HCT116 (cell line): Measurements from ENCODE around the gene FAM72C. TPM values are rescaled to one million over a fixed set of nuclear protein-coding genes. Genes with fewer than 3 reads are reported as not detected.
"Not testable (repeated sequence)": the region's sequence is repeated elsewhere in the genome, so short reads cannot be mapped to it uniquely, and the experiment has no call there.

Experiments used
- ATAC-seq: fragments of 200-7000 bp; cut with Tn5 transposase; 2 replicates; pipeline ENCODE4 v1.9.1; 2020; ENCODE audit warnings: mild to moderate bottlenecking, moderate library complexity
- Bru-seq: library from RNA; stranded (reverse); fragments of 400-500 nt; gene quantifications from one replicate; lab custom pipeline; 2021; lab: Mats Ljungman, UMichigan
- BruChase-seq, 2 experiments: library from RNA; stranded (reverse); fragments of 400-500 nt; gene quantifications; one replicate each; lab custom pipeline; 2021; lab: Mats Ljungman, UMichigan
- BruUV-seq: library from RNA; stranded (reverse); fragments of 400-500 nt; replicated peaks from 2 replicates; lab custom pipeline; 2021; lab: Mats Ljungman, UMichigan
- CTCF ChIA-PET: fragments of 300-600 bp; sonication (Branson Sonifier 250); formaldehyde crosslinking; loops from one replicate; lab custom pipeline; 2021; ENCODE audit warnings: antibody characterized with exemption; lab: Charles Lee
- POLR2A ChIA-PET: fragments of 300-600, 350-600 bp; sonication (Branson Sonifier 250); formaldehyde crosslinking; loops from one replicate; lab custom pipeline; 2021; ENCODE audit warnings: antibody characterized with exemption; lab: Charles Lee
- RAD21 ChIA-PET, 2 experiments: fragments of 300-600 bp; sonication (Branson Sonifier 250); formaldehyde crosslinking; loops; one replicate each; lab custom pipeline; 2023; ENCODE audit warnings: low total read pairs in 2 of 2; ENCODE audit not compliant: uncharacterized antibody in 2 of 2, unreplicated experiment in 2 of 2, low non-redundant PET in 1 of 2; lab: Charles Lee
- DNase-seq: peaks from one replicate; pipeline ENCODE4 v3.0.0-alpha.2; 2010; ENCODE audit warnings: low read depth, low spot score
- H2AFZ ChIP-seq: fragments of 200-600 bp; shearing (Covaris generic), sonication (generic); 2 replicates; pipeline ENCODE4 v1.6.1; 2017; ENCODE audit warnings: low read depth, mixed run types, mixed read lengths, antibody characterized with exemption, low read length; ENCODE audit not compliant: poor library complexity, severe bottlenecking
- H3K27ac ChIP-seq: 2 replicates; pipeline ENCODE4 v1.5.1; 2012; ENCODE audit warnings: low read depth, low read length
- H3K27me3 ChIP-seq: fragments of 200-600 bp; sonication (generic); 2 replicates; pipeline ENCODE4 v1.6.1; 2016; ENCODE audit warnings: mixed run types, low read length, mixed read lengths; ENCODE audit not compliant: insufficient read depth
- H3K36me3 ChIP-seq, 2 experiments: fragments of 200-500 bp in 1 of 2; fragments of 200-600 bp in 1 of 2; sonication (Bioruptor generic) in 1 of 2; sonication (generic) in 1 of 2; 2 replicates each; pipeline versions ENCODE4 v1.5.1 to v1.6.1; 2014 to 2016; ENCODE audit warnings: low read length in 2 of 2, inconsistent platforms in 1 of 2, mixed read lengths in 1 of 2, mixed run types in 1 of 2; ENCODE audit not compliant: insufficient read depth in 2 of 2, control insufficient read depth in 1 of 2
- H3K4me1 ChIP-seq, 2 experiments: fragments of 200-600 bp in 1 of 2; sonication (generic) in 1 of 2; 2 replicates each; pipeline versions ENCODE4 v1.5.1 to v1.6.1; 2012 to 2017; ENCODE audit warnings: low read length in 2 of 2, inconsistent platforms in 1 of 2, mild to moderate bottlenecking in 1 of 2, mixed read lengths in 1 of 2, mixed run types in 1 of 2, moderate library complexity in 1 of 2; ENCODE audit not compliant: insufficient read depth in 2 of 2, control insufficient read depth in 1 of 2
- H3K4me2 ChIP-seq: fragments of 200-600 bp; sonication (generic); 2 replicates; pipeline ENCODE4 v1.6.1; 2017; ENCODE audit warnings: mixed run types, low read length, mixed read lengths
- H3K4me3 ChIP-seq, 2 experiments: fragments of 200-600 bp in 1 of 2; sonication (generic) in 1 of 2; replicated peaks in 1 of 2; 2 replicates each; pipeline ENCODE4 v1.5.1; 2011 to 2016; ENCODE audit warnings: low read length in 2 of 2, control low read depth in 1 of 2, low read depth in 1 of 2, mild to moderate bottlenecking in 1 of 2, mixed read lengths in 1 of 2, mixed run types in 1 of 2
- H3K79me2 ChIP-seq: fragments of 200-600 bp; sonication (generic); 2 replicates; pipeline ENCODE4 v1.6.1; 2017; ENCODE audit warnings: mild to moderate bottlenecking, mixed run types, low read length, moderate library complexity, mixed read lengths; ENCODE audit not compliant: insufficient read depth
- H3K9ac ChIP-seq: fragments of 200-600 bp; sonication (generic); 2 replicates; pipeline ENCODE4 v1.6.1; 2016; ENCODE audit warnings: low read length, mixed read lengths
- H3K9me2 ChIP-seq: fragments of 200-600 bp; sonication (generic), shearing (Covaris generic); 2 replicates; pipeline ENCODE4 v1.6.1; 2017; ENCODE audit warnings: mixed run types, mild to moderate bottlenecking, moderate library complexity; ENCODE audit not compliant: insufficient read depth
- H3K9me3 ChIP-seq, 2 experiments: fragments of 200-500 bp in 1 of 2; fragments of 200-600 bp in 1 of 2; sonication (Bioruptor generic) in 1 of 2; sonication (generic) in 1 of 2; 2 replicates each; pipeline ENCODE4 v1.6.1; 2014 to 2017; ENCODE audit warnings: low read length in 2 of 2, mixed read lengths in 2 of 2, inconsistent platforms in 1 of 2, low read depth in 1 of 2, mild to moderate bottlenecking in 1 of 2, mixed run types in 1 of 2, moderate library complexity in 1 of 2; ENCODE audit not compliant: control insufficient read depth in 1 of 2, insufficient read depth in 1 of 2
- H4K20me1 ChIP-seq: fragments of 200-600 bp; sonication (generic), shearing (Covaris generic); 2 replicates; pipeline ENCODE4 v1.6.1; 2017; ENCODE audit warnings: mixed run types, mild to moderate bottlenecking, moderate library complexity; ENCODE audit not compliant: insufficient read depth
- intact Hi-C: fragments of 100-400 bp; cut with micrococcal nuclease; formaldehyde crosslinking; loops from 2 replicates; pipeline ENCODE4 v1.10.0; 2022
- long read RNA-seq: library from polyadenylated mRNA; unstranded; transcript quantifications from one replicate; pipeline ENCODE4 v2.0.0, GENCODE V29; 2021; ENCODE audit not compliant: unreplicated experiment
- polyA plus RNA-seq: library from polyadenylated mRNA; unstranded; fragments of >200 nt; gene quantifications from 2 replicates; pipeline ENCODE4 v1.2.1, GENCODE V29; 2012; ENCODE audit warnings: missing spikeins
- total RNA-seq: library from RNA; stranded (reverse); gene quantifications from one replicate; pipeline ENCODE4 v1.2.1, GENCODE V29; 2021; ENCODE audit not compliant: unreplicated experiment

The FAM72C gene
- total RNA-seq (9.5 TPM), Bru-seq, nascent RNA (percentile 41 among the genes with signal in this experiment), BruChase-seq, experiment 1, labeled RNA remaining after a 6-hour chase (percentile 46 among the genes with signal in this experiment), BruChase-seq, experiment 2, labeled RNA remaining after a 2-hour chase (percentile 43 among the genes with signal in this experiment)
- 5.7 and 7.6 TPM in 2 replicates for polyA plus RNA-seq
- long read RNA-seq, transcript FAM72C-202 (4 exons, 2,297 nt), result major isoform, 15 of 17 reads
- long read RNA-seq, partial matches to known transcripts, result 0 of 17 reads
- long read RNA-seq, other reads (novel, unspliced or antisense), result 1 of 17 reads

DNA sequence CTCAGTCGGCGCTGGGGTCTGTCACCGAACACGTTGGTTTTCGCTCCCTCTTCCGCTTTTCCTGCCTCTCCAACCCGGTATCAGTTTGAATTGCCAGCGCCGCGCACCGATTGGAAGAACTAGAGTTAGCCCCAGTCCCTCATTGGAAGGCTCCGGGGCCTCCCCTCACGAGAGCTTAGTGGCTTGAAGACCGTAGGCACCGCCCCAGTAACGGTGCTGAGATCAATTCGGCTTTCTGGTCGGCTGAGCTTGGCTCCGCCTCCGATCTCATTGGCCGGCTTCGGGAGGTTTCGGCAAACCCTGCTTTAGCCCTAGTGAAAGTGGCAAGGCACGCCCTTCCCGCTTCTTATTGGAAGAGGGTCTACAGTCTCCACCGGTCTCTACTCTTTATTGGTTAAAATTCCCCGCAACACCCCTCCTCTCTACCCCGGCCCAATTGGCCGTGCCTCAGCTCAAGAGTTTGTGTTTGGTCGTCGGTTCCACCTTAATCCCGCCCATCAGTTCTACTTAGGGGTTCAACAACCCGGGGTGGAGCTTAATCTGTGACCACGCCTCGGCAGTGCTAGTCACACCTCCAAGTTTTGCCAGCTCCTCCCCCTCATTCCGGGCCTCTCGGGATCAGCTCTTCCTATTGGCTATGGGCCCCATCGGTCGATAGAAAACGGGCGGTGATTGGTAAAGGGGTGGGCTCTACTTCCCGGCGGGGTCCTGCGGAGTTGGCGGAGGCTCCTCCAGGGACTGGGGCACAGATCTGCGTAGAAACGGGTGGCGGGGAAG, at the start of gene FAM72C:
Gene FAM72C, minus strand, starts transcription at position 63 of the 777 bp plus-strand sequence. CDS start 845 bp downstream, outside the sequence.
- DNase-seq, H3K9ac ChIP-seq, H4K20me1 ChIP-seq, H3K27ac ChIP-seq, H3K9me2 ChIP-seq, CTCF ChIA-PET, H3K36me3 ChIP-seq, H3K27me3 ChIP-seq, H3K4me2 ChIP-seq, H3K9me3 ChIP-seq, BruUV-seq, H2AFZ ChIP-seq, RAD21 ChIA-PET, H3K79me2 ChIP-seq, H3K4me3 ChIP-seq, POLR2A ChIA-PET, H3K4me1 ChIP-seq, intact Hi-C loops: not testable (repeated sequence)
- peak; percentile 79 for ATAC-seq

DNA sequence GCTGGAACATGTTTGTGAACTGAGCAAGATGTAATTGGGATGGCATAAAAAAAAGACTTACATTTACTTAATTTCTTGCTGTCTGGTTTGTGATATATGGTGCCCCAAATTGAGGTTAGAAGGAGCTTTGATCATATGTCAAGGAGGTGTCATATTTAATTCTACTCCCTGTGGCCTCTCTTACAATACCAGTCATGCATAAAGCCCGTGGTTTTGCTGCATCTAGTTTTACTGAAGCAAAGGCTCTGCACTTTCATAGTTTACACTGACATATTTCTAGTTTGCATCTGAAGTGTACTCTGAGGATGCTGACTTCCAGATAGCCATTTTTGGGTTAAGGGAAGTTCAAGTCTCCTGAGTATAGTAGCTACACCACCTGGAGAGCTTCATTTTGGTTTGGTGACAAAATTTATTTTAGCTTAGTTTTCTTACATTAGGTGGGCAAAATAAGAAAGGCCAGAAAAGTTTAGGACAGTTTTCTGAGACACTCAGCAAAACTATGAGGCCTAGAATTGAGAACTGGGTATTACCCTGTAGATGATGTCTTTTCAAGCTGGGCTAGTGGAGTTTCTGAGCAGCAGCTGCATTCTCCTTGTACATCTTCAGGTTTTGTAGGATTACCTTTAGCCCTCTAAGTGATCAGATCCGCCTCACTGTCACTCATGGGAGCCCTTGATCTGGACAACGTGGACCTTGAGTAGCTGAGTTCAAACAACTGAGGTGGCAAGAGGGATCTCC, 48.4 kb upstream of the FAM72C start:
- H3K9me2 ChIP-seq, H4K20me1 ChIP-seq, RAD21 ChIA-PET, H3K27ac ChIP-seq, H3K9ac ChIP-seq, POLR2A ChIA-PET, ATAC-seq, H2AFZ ChIP-seq, H3K27me3 ChIP-seq, CTCF ChIA-PET, H3K4me3 ChIP-seq, intact Hi-C loops, H3K9me3 ChIP-seq, H3K79me2 ChIP-seq, DNase-seq, H3K4me1 ChIP-seq, BruUV-seq, H3K36me3 ChIP-seq, H3K4me2 ChIP-seq: not testable (repeated sequence)

- RAD21 ChIA-PET, BruUV-seq, POLR2A ChIA-PET, H3K4me2 ChIP-seq, H3K27ac ChIP-seq, H3K4me1 ChIP-seq, intact Hi-C loops, ATAC-seq, H3K36me3 ChIP-seq, H3K9me3 ChIP-seq, H3K79me2 ChIP-seq, H3K9ac ChIP-seq, H4K20me1 ChIP-seq, DNase-seq, H3K9me2 ChIP-seq, H2AFZ ChIP-seq, CTCF ChIA-PET, H3K4me3 ChIP-seq, H3K27me3 ChIP-seq: not testable (repeated sequence)
Observed at GRCh38 chr1:144019101-144019500, 47.3 kb upstream of the FAM72C start.

GRCh38 chr1:144015180-144015966, 43.6 kb upstream of the FAM72C start:
- BruUV-seq, H3K27me3 ChIP-seq, intact Hi-C loops, H4K20me1 ChIP-seq, H2AFZ ChIP-seq, H3K9me2 ChIP-seq, DNase-seq, ATAC-seq, H3K36me3 ChIP-seq, H3K4me3 ChIP-seq, H3K79me2 ChIP-seq, H3K4me2 ChIP-seq, H3K9me3 ChIP-seq, POLR2A ChIA-PET, CTCF ChIA-PET, H3K4me1 ChIP-seq, H3K9ac ChIP-seq, RAD21 ChIA-PET, H3K27ac ChIP-seq: not testable (repeated sequence)
